ENCODE measurements around the gene C16orf92.

- TF ChIP-seq MAFG (CRISPR knock-in tag; IDR thresholded peaks at IDR 0.05) = no peak
- TF ChIP-seq CTCF (CRISPR knock-in tag; IDR thresholded peaks at IDR 0.05) = peak; percentile 95
- 0 out of 2 replicates have a peak, but pooled peaks have one; percentile 48 for TF ChIP-seq JUN (CRISPR knock-in tag; IDR thresholded peaks at IDR 0.05)
These were observed 32.1 kb downstream of the C16orf92 start for GRCh38 chr16:30054959-30055553.
